SK-N-SH (cell line): Measurements from ENCODE around the gene KCTD19. TPM values are rescaled to one million over a fixed set of nuclear protein-coding genes. Genes with fewer than 3 reads are reported as not detected.
A peak's percentile ranks its signal among the peaks of the same experiment; 100 is the strongest.

Experiments
- CTCF ChIA-PET: fragments of 300-600, 350-600 bp; formaldehyde crosslinking; extraction: SDS; loops from one replicate; lab custom pipeline; 2021; lab: Yijun Ruan, JAX
- POLR2A ChIA-PET: fragments of 350-600 bp; sonication (Branson Sonifier 250); formaldehyde crosslinking; extraction: SDS; loops from one replicate; lab custom pipeline; 2020; ENCODE audit warnings: antibody characterized with exemption, inconsistent platforms; lab: Yijun Ruan, JAX
- DNase-seq: peaks from one replicate; pipeline ENCODE4 v3.0.0; 2012
- H2AFZ ChIP-seq: fragments of 200-600 bp; sonication (generic); 2 replicates; pipeline ENCODE4 v1.8.1; 2016; ENCODE audit warnings: antibody characterized with exemption, mild to moderate bottlenecking, low read depth
- H3F3A ChIP-seq: fragments of 200-600 bp; sonication (generic); replicated peaks from 2 replicates; pipeline ENCODE3; 2016; ENCODE audit warnings: antibody characterized with exemption, mild to moderate bottlenecking; ENCODE audit not compliant: insufficient read depth
- H3K27ac ChIP-seq, 2 experiments: fragments of 200-500 bp in 1 of 2; fragments of 200-600 bp in 1 of 2; sonication (Bioruptor generic) in 1 of 2; sonication (generic), shearing (Covaris generic) in 1 of 2; 2 replicates each; pipeline versions ENCODE4 v1.5.1 to v1.6.1; 2014 to 2016; ENCODE audit warnings: low read depth in 2 of 2, inconsistent platforms in 1 of 2, low read length in 1 of 2, mild to moderate bottlenecking in 1 of 2, mixed read lengths in 1 of 2
- H3K27me3 ChIP-seq: fragments of 200-600 bp; sonication (generic), shearing (Covaris generic); 2 replicates; pipeline ENCODE4 v1.6.1; 2016; ENCODE audit warnings: mixed run types; ENCODE audit not compliant: insufficient read depth
- H3K36me3 ChIP-seq, 2 experiments: fragments of 200-500 bp in 1 of 2; fragments of 200-600 bp in 1 of 2; sonication (Bioruptor generic) in 1 of 2; sonication (generic) in 1 of 2; replicated peaks in 1 of 2; 2 replicates each; pipeline versions ENCODE3 to v1.5.1; 2014 to 2016; ENCODE audit warnings: low read length in 1 of 2, mild to moderate bottlenecking in 1 of 2; ENCODE audit not compliant: insufficient read depth in 2 of 2, control insufficient read depth in 1 of 2
- H3K4me1 ChIP-seq, 2 experiments: fragments of 200-500 bp in 1 of 2; fragments of 200-600 bp in 1 of 2; sonication (Bioruptor generic) in 1 of 2; sonication (generic), shearing (Covaris generic) in 1 of 2; 2 replicates each; pipeline versions ENCODE4 v1.5.1 to v1.6.1; 2014 to 2016; ENCODE audit warnings: low read depth in 1 of 2, low read length in 1 of 2, mixed run types in 1 of 2; ENCODE audit not compliant: insufficient read depth in 2 of 2, control insufficient read depth in 1 of 2
- H3K4me2 ChIP-seq: fragments of 200-600 bp; sonication (generic), shearing (Covaris generic); 2 replicates; pipeline ENCODE4 v1.6.1; 2017; ENCODE audit warnings: mixed run types
- H3K4me3 ChIP-seq, 2 experiments: fragments of 200-500 bp in 1 of 2; fragments of 200-600 bp in 1 of 2; sonication (Bioruptor generic) in 1 of 2; sonication (generic), shearing (Covaris generic) in 1 of 2; 2 replicates each; pipeline versions ENCODE4 v1.5.1 to v1.8.1; 2014 to 2016; ENCODE audit warnings: low read depth in 2 of 2, inconsistent platforms in 1 of 2, low read length in 1 of 2, mild to moderate bottlenecking in 1 of 2, mixed read lengths in 1 of 2, moderate library complexity in 1 of 2
- H3K79me2 ChIP-seq: fragments of 200-600 bp; sonication (generic); 2 replicates; pipeline ENCODE4 v1.8.1; 2017; ENCODE audit warnings: mild to moderate bottlenecking; ENCODE audit not compliant: insufficient read depth
- H3K9ac ChIP-seq: fragments of 200-600 bp; sonication (generic); 2 replicates; pipeline ENCODE4 v1.6.1; 2017; ENCODE audit warnings: mixed run types
- H3K9me2 ChIP-seq: fragments of 200-600 bp; sonication (generic); 2 replicates; pipeline ENCODE4 v1.6.1; 2017; ENCODE audit warnings: mixed run types
- H3K9me3 ChIP-seq: fragments of 200-600 bp; sonication (generic); 2 replicates; pipeline ENCODE4 v1.6.1; 2017; ENCODE audit warnings: mixed run types, mild to moderate bottlenecking, moderate library complexity
- H4K20me1 ChIP-seq: fragments of 200-600 bp; sonication (generic); 2 replicates; pipeline ENCODE4 v1.6.1; 2017; ENCODE audit warnings: mild to moderate bottlenecking, mixed run types; ENCODE audit not compliant: insufficient read depth
- FOSL2 ChIP-seq: IDR thresholded peaks from 2 replicates; pipeline ENCODE4 v1.4.0; 2012; ENCODE audit warnings: low read depth, mild to moderate bottlenecking, moderate library complexity, borderline replicate concordance
- FOXM1 ChIP-seq: IDR thresholded peaks from 2 replicates; pipeline ENCODE4 v1.4.0; 2012; ENCODE audit warnings: low read depth, mild to moderate bottlenecking
- GATA2 ChIP-seq: sonication (generic); formaldehyde crosslinking; IDR thresholded peaks from 2 replicates; pipeline ENCODE4 v1.5.0; 2020; ENCODE audit warnings: mild to moderate bottlenecking, missing genetic modification reagents
- JUND ChIP-seq: IDR thresholded peaks from 2 replicates; pipeline ENCODE4 v1.4.0; 2012
- NFIC ChIP-seq: IDR thresholded peaks from 2 replicates; pipeline ENCODE4 v1.4.0; 2012; ENCODE audit warnings: borderline replicate concordance
- RAD21 ChIP-seq: IDR thresholded peaks from 2 replicates; pipeline ENCODE4 v1.6.1; 2012; ENCODE audit warnings: mild to moderate bottlenecking, low read length
- RFX5 ChIP-seq: IDR thresholded peaks from 2 replicates; pipeline ENCODE4 v1.6.1; 2012; ENCODE audit warnings: mild to moderate bottlenecking, improper control_type of control experiment, low read length
- RXRA ChIP-seq: IDR thresholded peaks from 2 replicates; pipeline ENCODE4 v1.4.0; 2012; ENCODE audit warnings: low read depth, mild to moderate bottlenecking, borderline replicate concordance
- SMC3 ChIP-seq: IDR thresholded peaks from 2 replicates; pipeline ENCODE4 v1.6.1; 2012; ENCODE audit warnings: low read depth, low read length, improper control_type of control experiment
- TCF12 ChIP-seq: IDR thresholded peaks from 2 replicates; pipeline ENCODE4 v1.4.0; 2012
- YY1 ChIP-seq: IDR thresholded peaks from 2 replicates; pipeline ENCODE4 v1.4.0; 2012; ENCODE audit warnings: low read depth, mild to moderate bottlenecking
- WGBS: methylation state at CpG from one replicate; pipeline ENCODE4 v1.1.6; 2017; ENCODE audit warnings: low lambda C conversion rate; 5-methylcytosine and 5-hydroxymethylcytosine counted together
- polyA plus RNA-seq, 3 experiments: library from polyadenylated mRNA; depleted of rRNA; stranded (reverse); fragments of >200 nt; gene quantifications; 2 replicates each; pipeline ENCODE4 v1.2.3, GENCODE V29; 2012
- TF ChIP-seq, protein P1 (sequence below): fragments of 200-600 bp; sonication (generic); IDR thresholded peaks from 2 replicates; pipeline ENCODE4 v1.6.1; 2017; ENCODE audit warnings: antibody characterized with exemption, mild to moderate bottlenecking, moderate library complexity
- TF ChIP-seq, protein P2 (sequence below): IDR thresholded peaks from 2 replicates; pipeline ENCODE4 v1.4.0; 2012; ENCODE audit warnings: low read depth, borderline replicate concordance
- TF ChIP-seq, protein P3 (sequence below): fragments of 150-350 bp; IDR thresholded peaks from 2 replicates; pipeline ENCODE4 v1.6.1; 2017; ENCODE audit warnings: antibody characterized with exemption, low read length, low read depth, borderline replicate concordance
- TF ChIP-seq, protein P4 (sequence below): IDR thresholded peaks from 2 replicates; pipeline ENCODE4 v1.6.1; 2012; ENCODE audit warnings: mild to moderate bottlenecking, low read depth, low read length, moderate library complexity

KCTD19 gene
- polyA plus RNA-seq, 1 of the 3 experiments (the other 2 are of a cell fraction) = 1.8 TPM

DNA sequence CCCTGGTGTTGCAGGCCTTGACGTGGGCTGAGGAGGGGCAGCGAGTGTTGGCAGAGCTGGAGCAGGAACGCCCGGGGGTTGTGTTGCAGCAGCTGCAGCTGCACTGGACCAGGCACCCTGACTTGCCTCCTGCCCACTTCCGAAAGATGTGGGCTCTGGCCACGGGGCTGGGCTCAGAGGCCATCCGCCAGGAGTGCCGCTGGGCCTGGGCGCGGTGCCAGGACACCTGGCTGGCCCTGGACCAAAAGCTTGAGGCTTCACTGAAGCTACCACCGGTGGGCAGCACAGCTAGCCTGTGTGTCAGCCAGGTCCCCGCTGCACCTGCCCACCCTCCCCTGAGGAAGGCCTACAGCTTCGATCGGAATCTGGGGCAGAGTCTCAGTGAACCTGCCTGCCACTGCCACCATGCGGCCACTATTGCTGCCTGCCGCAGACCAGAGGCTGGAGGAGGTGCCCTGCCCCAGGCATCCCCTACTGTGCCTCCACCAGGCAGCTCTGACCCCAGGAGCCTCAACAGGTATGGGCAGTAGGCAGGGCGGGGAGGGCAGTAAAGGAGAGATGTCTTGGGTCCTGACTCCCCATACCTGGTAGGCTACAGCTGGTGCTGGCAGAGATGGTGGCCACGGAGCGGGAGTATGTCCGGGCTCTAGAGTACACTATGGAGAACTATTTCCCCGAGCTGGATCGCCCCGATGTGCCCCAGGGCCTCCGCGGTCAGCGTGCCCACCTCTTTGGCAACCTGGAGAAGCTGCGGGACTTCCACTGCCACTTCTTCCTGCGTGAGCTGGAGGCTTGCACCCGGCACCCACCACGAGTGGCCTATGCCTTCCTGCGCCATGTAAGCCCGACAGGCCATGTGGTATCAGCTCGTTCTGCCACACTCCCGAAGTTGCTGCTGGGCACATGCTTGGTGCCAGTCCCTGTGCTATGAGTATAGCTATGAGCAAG lies 41.6 kb downstream of the KCTD19 start:
- H3K4me1 ChIP-seq = peaks cover 2 to 30% of the 10 kb centered on the region in 2 experiments; a peak in 2 of 4 replicates
- TF ChIP-seq, protein P1, sequence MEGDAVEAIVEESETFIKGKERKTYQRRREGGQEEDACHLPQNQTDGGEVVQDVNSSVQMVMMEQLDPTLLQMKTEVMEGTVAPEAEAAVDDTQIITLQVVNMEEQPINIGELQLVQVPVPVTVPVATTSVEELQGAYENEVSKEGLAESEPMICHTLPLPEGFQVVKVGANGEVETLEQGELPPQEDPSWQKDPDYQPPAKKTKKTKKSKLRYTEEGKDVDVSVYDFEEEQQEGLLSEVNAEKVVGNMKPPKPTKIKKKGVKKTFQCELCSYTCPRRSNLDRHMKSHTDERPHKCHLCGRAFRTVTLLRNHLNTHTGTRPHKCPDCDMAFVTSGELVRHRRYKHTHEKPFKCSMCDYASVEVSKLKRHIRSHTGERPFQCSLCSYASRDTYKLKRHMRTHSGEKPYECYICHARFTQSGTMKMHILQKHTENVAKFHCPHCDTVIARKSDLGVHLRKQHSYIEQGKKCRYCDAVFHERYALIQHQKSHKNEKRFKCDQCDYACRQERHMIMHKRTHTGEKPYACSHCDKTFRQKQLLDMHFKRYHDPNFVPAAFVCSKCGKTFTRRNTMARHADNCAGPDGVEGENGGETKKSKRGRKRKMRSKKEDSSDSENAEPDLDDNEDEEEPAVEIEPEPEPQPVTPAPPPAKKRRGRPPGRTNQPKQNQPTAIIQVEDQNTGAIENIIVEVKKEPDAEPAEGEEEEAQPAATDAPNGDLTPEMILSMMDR = peak; percentile 34
- TF ChIP-seq RAD21 (peak; percentile 31; the same call in 1 of the 2 replicates), NFIC (peak; percentile 40; the same call in 1 of the 2 replicates), GATA2 (CRISPR knock-in tag) (no peak), FOXM1 (no peak), SMC3 (peak; percentile 31; the same call in 1 of the 2 replicates)
- H4K20me1 ChIP-seq = no peaks in the 10 kb centered on the region
- peaks cover 9% of the 10 kb centered on the region for H3F3A ChIP-seq
- no peak overlapping the region for H3K9ac ChIP-seq
- peak; percentile 69 for DNase-seq
- H3K9me2 ChIP-seq = no peaks in the 10 kb centered on the region
- ChIA-PET CTCF (interaction anchor here (0.7 to 3.8 kb wide), 20 partner anchors 8 to 307 kb away, joined by 3 to 23 read pairs (median 4); partner anchors contain the start of genes FHOD1, KCTD19, LRRC36 and SLC9A5), POLR2A (interaction anchor here (1.1 to 1.3 kb wide), 3 partner anchors 12 to 58 kb away, joined by 3 to 4 read pairs (median 3); partner anchors contain the start of gene TMEM208)
- WGBS = 95% methylated on average over 18 of the region's 34 CpGs
- no peak overlapping the region for H2AFZ ChIP-seq
- H3K79me2 ChIP-seq = peaks cover 5% of the 10 kb centered on the region
- no peaks in the 10 kb centered on the region for H3K9me3 ChIP-seq
- H3K27me3 ChIP-seq = no peaks in the 10 kb centered on the region
- H3K4me3 ChIP-seq = no peak overlapping the region
- no peak overlapping the region for H3K4me2 ChIP-seq
- H3K27ac ChIP-seq = peak overlapping the region in 1 of 2 experiments; percentile 48; a peak in 1 of 4 replicates
- peaks cover 12 to 40% of the 10 kb centered on the region in 2 experiments for H3K36me3 ChIP-seq

DNA sequence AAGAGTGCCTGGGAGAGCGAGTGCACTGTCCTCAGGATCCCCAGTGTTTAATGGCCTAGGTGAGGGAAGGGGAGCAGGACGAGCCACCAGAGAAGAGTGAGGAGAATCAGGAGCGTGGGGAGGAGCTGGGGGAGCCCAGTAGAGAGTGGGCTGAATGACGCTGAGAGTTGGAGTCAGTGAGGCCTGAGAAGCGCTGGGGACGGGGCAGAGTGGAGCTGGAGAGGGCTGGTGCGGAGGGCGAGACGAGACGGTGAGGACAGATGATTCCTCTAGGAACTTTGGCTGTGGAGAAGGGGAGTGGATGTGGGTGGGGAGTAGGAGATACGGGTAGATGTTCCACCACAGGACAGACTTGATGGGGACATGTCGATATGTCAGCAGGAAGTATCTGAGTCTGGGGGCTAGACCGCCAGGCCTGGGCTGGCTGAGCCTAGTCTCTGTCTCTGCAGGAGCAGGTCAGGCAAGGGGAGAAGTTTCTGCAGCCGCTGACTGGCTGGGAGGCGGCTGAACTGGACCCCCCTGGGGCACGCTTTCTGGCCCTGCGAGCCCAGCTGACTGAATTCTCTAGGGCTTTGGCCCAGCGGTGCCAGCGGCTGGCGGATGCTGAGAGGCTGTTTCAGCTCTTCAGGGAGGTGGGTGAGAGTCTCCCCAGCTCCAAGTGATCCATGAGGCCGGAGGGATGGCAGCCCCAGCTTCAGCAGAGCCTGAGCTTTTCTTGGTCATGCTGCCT lies 42.5 kb downstream of the KCTD19 start:
- ChIA-PET CTCF (interaction anchor here (0.8 to 4.4 kb wide), 13 partner anchors 9 to 134 kb away, joined by 3 to 24 read pairs (median 7); partner anchors contain the start of genes FHOD1, KCTD19, LRRC36 and SLC9A5), POLR2A (interaction anchor here (0.5 to 1.1 kb wide), 2 partner anchors 57 to 487 kb away, joined by 3 read pairs; partner anchors contain the start of gene TMEM208)
- Histone ChIP-seq H3K36me3 (peaks cover 14 to 40% of the 10 kb centered on the region in 2 experiments), H3K9ac (no peak overlapping the region), H3K9me3 (no peaks in the 10 kb centered on the region), H3K4me2 (no peak overlapping the region), H3K27ac (peak overlapping the region in 1 of 2 experiments; percentile 48; a peak in 2 of 4 replicates), H2AFZ (no peak overlapping the region), H3K9me2 (no peaks in the 10 kb centered on the region), H3K4me1 (peaks cover 8 to 36% of the 10 kb centered on the region in 2 experiments; a peak in 2 of 4 replicates), H3K79me2 (peaks cover 11% of the 10 kb centered on the region), H3F3A (peaks cover 3% of the 10 kb centered on the region), H4K20me1 (no peaks in the 10 kb centered on the region), H3K4me3 (no peak overlapping the region), H3K27me3 (no peaks in the 10 kb centered on the region)
- WGBS = 91% methylated on average over 13 of the region's 21 CpGs
- DNase-seq = no peak
- TF ChIP-seq, protein P2, sequence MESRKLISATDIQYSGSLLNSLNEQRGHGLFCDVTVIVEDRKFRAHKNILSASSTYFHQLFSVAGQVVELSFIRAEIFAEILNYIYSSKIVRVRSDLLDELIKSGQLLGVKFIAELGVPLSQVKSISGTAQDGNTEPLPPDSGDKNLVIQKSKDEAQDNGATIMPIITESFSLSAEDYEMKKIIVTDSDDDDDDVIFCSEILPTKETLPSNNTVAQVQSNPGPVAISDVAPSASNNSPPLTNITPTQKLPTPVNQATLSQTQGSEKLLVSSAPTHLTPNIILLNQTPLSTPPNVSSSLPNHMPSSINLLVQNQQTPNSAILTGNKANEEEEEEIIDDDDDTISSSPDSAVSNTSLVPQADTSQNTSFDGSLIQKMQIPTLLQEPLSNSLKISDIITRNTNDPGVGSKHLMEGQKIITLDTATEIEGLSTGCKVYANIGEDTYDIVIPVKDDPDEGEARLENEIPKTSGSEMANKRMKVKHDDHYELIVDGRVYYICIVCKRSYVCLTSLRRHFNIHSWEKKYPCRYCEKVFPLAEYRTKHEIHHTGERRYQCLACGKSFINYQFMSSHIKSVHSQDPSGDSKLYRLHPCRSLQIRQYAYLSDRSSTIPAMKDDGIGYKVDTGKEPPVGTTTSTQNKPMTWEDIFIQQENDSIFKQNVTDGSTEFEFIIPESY = no peak
- TF ChIP-seq FOSL2 (no peak), GATA2 (CRISPR knock-in tag) (no peak), RFX5 (no peak), RXRA (no peak), YY1 (no peak), TCF12 (no peak), JUND (no peak)
- TF ChIP-seq, protein P3, sequence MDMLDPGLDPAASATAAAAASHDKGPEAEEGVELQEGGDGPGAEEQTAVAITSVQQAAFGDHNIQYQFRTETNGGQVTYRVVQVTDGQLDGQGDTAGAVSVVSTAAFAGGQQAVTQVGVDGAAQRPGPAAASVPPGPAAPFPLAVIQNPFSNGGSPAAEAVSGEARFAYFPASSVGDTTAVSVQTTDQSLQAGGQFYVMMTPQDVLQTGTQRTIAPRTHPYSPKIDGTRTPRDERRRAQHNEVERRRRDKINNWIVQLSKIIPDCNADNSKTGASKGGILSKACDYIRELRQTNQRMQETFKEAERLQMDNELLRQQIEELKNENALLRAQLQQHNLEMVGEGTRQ = no peak
- TF ChIP-seq, protein P4, sequence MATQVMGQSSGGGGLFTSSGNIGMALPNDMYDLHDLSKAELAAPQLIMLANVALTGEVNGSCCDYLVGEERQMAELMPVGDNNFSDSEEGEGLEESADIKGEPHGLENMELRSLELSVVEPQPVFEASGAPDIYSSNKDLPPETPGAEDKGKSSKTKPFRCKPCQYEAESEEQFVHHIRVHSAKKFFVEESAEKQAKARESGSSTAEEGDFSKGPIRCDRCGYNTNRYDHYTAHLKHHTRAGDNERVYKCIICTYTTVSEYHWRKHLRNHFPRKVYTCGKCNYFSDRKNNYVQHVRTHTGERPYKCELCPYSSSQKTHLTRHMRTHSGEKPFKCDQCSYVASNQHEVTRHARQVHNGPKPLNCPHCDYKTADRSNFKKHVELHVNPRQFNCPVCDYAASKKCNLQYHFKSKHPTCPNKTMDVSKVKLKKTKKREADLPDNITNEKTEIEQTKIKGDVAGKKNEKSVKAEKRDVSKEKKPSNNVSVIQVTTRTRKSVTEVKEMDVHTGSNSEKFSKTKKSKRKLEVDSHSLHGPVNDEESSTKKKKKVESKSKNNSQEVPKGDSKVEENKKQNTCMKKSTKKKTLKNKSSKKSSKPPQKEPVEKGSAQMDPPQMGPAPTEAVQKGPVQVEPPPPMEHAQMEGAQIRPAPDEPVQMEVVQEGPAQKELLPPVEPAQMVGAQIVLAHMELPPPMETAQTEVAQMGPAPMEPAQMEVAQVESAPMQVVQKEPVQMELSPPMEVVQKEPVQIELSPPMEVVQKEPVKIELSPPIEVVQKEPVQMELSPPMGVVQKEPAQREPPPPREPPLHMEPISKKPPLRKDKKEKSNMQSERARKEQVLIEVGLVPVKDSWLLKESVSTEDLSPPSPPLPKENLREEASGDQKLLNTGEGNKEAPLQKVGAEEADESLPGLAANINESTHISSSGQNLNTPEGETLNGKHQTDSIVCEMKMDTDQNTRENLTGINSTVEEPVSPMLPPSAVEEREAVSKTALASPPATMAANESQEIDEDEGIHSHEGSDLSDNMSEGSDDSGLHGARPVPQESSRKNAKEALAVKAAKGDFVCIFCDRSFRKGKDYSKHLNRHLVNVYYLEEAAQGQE = no peak
